OCI-LY1 (cell line): ENCODE data around the gene SPANXA1.
"Not testable (repeated sequence)": the region's sequence is repeated elsewhere in the genome, so short reads cannot be mapped to it uniquely, and the experiment has no call there.

ENCODE experiments used
- EZH2 ChIP-seq: fragments of 200-600 bp; sonication (generic), shearing (Covaris generic); IDR thresholded peaks from 2 replicates; pipeline ENCODE4 v1.8.0; 2017; ENCODE audit warnings: borderline replicate concordance, mixed run types, mild to moderate bottlenecking, antibody characterized with exemption, low read length, moderate library complexity, mixed read lengths
- TF ChIP-seq, protein P1 (sequence below): fragments of 200-600 bp; sonication (generic), shearing (Covaris generic); IDR thresholded peaks from 2 replicates; pipeline ENCODE4 v1.5.1; 2017; ENCODE audit warnings: mild to moderate bottlenecking, antibody characterized with exemption, low read length, moderate library complexity, mixed read lengths

DNA sequence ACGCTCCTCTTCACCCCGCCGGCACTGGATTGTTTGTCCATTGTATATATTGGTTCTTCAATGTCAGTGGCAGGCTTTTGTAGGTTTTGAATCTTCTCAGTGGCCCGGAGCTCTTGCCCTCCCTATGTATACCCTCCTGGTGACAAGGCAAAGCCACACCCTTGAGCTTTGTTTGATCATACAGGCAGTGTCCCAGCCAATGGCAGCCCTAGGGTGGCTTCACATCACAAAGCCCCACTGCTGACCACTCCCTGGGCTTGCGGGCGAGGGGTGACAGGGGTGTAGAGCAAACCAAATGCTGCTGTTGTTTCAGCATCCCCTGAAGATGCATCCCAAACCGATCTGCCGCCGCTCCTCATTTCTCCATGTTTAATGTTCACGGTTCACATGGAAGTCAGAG lies at the start of gene SPANXA1:
- TF ChIP-seq, protein P1, sequence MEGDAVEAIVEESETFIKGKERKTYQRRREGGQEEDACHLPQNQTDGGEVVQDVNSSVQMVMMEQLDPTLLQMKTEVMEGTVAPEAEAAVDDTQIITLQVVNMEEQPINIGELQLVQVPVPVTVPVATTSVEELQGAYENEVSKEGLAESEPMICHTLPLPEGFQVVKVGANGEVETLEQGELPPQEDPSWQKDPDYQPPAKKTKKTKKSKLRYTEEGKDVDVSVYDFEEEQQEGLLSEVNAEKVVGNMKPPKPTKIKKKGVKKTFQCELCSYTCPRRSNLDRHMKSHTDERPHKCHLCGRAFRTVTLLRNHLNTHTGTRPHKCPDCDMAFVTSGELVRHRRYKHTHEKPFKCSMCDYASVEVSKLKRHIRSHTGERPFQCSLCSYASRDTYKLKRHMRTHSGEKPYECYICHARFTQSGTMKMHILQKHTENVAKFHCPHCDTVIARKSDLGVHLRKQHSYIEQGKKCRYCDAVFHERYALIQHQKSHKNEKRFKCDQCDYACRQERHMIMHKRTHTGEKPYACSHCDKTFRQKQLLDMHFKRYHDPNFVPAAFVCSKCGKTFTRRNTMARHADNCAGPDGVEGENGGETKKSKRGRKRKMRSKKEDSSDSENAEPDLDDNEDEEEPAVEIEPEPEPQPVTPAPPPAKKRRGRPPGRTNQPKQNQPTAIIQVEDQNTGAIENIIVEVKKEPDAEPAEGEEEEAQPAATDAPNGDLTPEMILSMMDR = not testable (repeated sequence)
- not testable (repeated sequence) for TF ChIP-seq EZH2
